Keratinocyte (primary cell): ENCODE results near the gene DESI2.

Experiments
- EZH2 ChIP-seq: IDR thresholded peaks from one replicate; pipeline ENCODE4 v1.6.1; 2012; ENCODE audit warnings: inconsistent platforms, mild to moderate bottlenecking, low read length, moderate library complexity
- TF ChIP-seq, protein P1 (sequence below), 3 experiments: IDR thresholded peaks in 1 of 3; conservative IDR thresholded peaks in 1 of 3; optimal IDR thresholded peaks in 1 of 3; 2 replicates in 2 of 3; 3 replicates in 1 of 3; pipeline versions ENCODE3 to v1.5.1; 2011; ENCODE audit warnings: low read length in 3 of 3, mild to moderate bottlenecking in 3 of 3, moderate library complexity in 2 of 3, control low read depth in 1 of 3, inconsistent platforms in 1 of 3; ENCODE audit not compliant: insufficient read depth in 2 of 3; ENCODE audit errors: extremely low read depth in 1 of 3

DNA sequence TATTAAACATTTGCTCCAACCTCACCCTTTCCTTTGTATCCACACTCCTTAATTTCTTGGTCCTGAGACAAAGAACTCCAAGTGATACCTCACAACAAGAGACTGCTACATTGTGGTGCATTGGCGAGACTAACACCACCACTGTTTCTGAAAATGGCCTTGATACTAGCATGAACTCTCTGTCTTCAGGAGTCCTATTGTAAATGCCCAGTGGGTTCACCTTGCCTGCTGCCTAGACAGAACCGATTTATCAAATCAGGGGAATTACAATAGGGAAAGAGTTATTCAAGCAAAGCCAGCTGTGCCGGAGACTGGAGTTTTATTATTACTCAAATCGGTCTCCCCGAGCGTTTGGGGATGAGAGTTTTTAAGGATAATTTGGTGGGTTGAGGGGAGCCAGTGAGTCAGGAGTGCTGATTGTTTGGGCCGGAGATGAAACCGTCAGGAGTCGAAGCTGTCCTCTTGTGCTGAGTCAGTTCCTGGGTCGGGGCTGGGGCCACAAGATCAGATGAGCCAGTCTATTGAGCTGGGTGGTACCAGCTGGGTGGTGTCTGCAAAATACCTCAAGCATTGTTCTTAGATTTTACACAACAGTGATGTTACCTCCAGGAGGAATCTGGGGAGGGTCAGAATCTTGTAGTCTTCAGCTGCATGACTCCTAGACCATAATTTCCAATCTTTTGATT is 83.1 kb downstream of the DESI2 start:
- TF ChIP-seq, protein P1, sequence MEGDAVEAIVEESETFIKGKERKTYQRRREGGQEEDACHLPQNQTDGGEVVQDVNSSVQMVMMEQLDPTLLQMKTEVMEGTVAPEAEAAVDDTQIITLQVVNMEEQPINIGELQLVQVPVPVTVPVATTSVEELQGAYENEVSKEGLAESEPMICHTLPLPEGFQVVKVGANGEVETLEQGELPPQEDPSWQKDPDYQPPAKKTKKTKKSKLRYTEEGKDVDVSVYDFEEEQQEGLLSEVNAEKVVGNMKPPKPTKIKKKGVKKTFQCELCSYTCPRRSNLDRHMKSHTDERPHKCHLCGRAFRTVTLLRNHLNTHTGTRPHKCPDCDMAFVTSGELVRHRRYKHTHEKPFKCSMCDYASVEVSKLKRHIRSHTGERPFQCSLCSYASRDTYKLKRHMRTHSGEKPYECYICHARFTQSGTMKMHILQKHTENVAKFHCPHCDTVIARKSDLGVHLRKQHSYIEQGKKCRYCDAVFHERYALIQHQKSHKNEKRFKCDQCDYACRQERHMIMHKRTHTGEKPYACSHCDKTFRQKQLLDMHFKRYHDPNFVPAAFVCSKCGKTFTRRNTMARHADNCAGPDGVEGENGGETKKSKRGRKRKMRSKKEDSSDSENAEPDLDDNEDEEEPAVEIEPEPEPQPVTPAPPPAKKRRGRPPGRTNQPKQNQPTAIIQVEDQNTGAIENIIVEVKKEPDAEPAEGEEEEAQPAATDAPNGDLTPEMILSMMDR (optimal IDR thresholded peaks at IDR 0.05 in 1 of 3, IDR thresholded peaks at IDR 0.05 in 1 of 3, conservative IDR thresholded peaks at IDR 0.05 in 1 of 3; ENCODE audit: extremely low read depth in 1 of 3, insufficient read depth in 2 of 3, low read length in 3 of 3) = no peak
- no peak for TF ChIP-seq EZH2
